Karpas-422 (cell line): ENCODE measurements around the gene KCNN3. TPM values are rescaled to one million over a fixed set of nuclear protein-coding genes. Genes with fewer than 3 reads are reported as not detected.

ENCODE experiments used
- DNase-seq: peaks from one replicate; pipeline ENCODE4 v3.0.0-alpha.2; 2015
- H2AFZ ChIP-seq: fragments of 200-600 bp; sonication (generic); 2 replicates; pipeline ENCODE4 v1.6.1; 2014; ENCODE audit warnings: antibody characterized with exemption, low read length, mixed read lengths
- H3K27ac ChIP-seq: fragments of 200-600 bp; sonication (generic); 2 replicates; pipeline ENCODE4 v1.5.1; 2014; ENCODE audit warnings: mild to moderate bottlenecking, low read length, moderate library complexity
- H3K27me3 ChIP-seq: fragments of 200-600 bp; sonication (generic); 2 replicates; pipeline ENCODE4 v1.6.1; 2014; ENCODE audit warnings: low read length, mixed read lengths
- H3K36me3 ChIP-seq: fragments of 200-600 bp; sonication (generic); 2 replicates; pipeline ENCODE4 v1.6.1; 2014; ENCODE audit warnings: low read length, mixed read lengths; ENCODE audit not compliant: insufficient read depth
- H3K4me1 ChIP-seq: fragments of 200-600 bp; sonication (generic); 2 replicates; pipeline ENCODE4 v1.6.1; 2014; ENCODE audit warnings: mild to moderate bottlenecking, low read length, mixed read lengths
- H3K4me2 ChIP-seq: fragments of 200-600 bp; sonication (generic); 2 replicates; pipeline ENCODE4 v1.6.1; 2014; ENCODE audit warnings: low read length, low read depth, mild to moderate bottlenecking; ENCODE audit not compliant: poor library complexity, severe bottlenecking
- H3K4me3 ChIP-seq: fragments of 200-600 bp; sonication (generic); 2 replicates; pipeline ENCODE4 v1.5.1; 2014; ENCODE audit warnings: mild to moderate bottlenecking, antibody characterized with exemption, low read length, mixed read lengths
- H3K79me2 ChIP-seq: fragments of 200-600 bp; sonication (generic); 2 replicates; pipeline ENCODE4 v1.6.1; 2014; ENCODE audit warnings: mild to moderate bottlenecking, low read length, mixed read lengths
- H3K9ac ChIP-seq: fragments of 200-600 bp; sonication (generic); 2 replicates; pipeline ENCODE4 v1.6.0; 2014; ENCODE audit warnings: low read length
- H3K9me2 ChIP-seq: fragments of 200-600 bp; sonication (generic), shearing (Covaris generic); replicated peaks from 2 replicates; pipeline ENCODE4 v1.6.0; 2014; ENCODE audit warnings: mild to moderate bottlenecking, low read length, moderate library complexity; ENCODE audit not compliant: insufficient read depth
- H3K9me3 ChIP-seq: fragments of 300-700, 200-600 bp; sonication (generic); 2 replicates; pipeline ENCODE4 v1.6.1; 2014; ENCODE audit warnings: low read length, mixed read lengths
- H4K20me1 ChIP-seq: fragments of 200-600 bp; sonication (generic); 2 replicates; pipeline ENCODE4 v1.6.1; 2014; ENCODE audit warnings: mild to moderate bottlenecking, antibody characterized with exemption, low read length, low read depth; ENCODE audit not compliant: insufficient read depth
- total RNA-seq: library from RNA; depleted of rRNA; stranded (reverse); fragments of >200 nt; shearing (Covaris generic); gene quantifications from 2 replicates; pipeline ENCODE4 v1.2.3, GENCODE V29; 2014; ENCODE audit warnings: low replicate concordance

Gene KCNN3
- total RNA-seq, 1 experiment from 2014 or later = 68.2 TPM

DNA sequence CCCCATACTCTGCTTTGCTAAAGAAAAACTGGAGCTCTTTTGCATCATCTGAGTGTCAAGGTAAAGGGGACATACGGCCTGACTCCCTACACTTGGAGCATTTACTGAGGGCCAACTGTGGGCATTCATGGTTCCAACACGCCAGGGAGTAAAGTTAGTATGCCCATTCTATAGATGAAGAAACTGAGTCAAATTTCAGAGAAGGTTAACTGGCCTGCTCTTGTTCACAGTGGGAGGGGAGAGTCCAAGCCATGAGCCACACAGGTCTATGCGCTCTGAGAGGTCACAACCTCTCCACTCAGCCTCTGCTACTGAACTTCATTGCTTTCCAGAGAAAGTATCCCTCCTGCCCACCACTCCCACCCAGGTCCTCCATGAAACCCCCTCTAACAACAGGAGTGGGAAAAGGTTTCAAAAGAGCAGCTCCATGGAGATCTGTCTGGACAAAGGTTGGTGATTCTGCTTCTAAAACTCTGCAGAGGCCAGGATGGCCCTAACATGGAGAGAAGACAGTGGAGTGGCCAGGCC, 6.8 kb upstream of the KCNN3 start:
- peak; percentile 49 for DNase-seq
- H3K9ac ChIP-seq = no peak overlapping the region
- H3K27ac ChIP-seq = no peak overlapping the region
- no peaks in the 10 kb centered on the region for H3K36me3 ChIP-seq
- H3K4me1 ChIP-seq = peaks cover 11% of the 10 kb centered on the region
- no peak overlapping the region for H3K4me3 ChIP-seq
- H3K9me3 ChIP-seq = no peaks in the 10 kb centered on the region
- H4K20me1 ChIP-seq = no peaks in the 10 kb centered on the region
- no peaks in the 10 kb centered on the region for H3K9me2 ChIP-seq
- H3K27me3 ChIP-seq = no peaks in the 10 kb centered on the region
- no peak overlapping the region for H3K4me2 ChIP-seq
- no peak overlapping the region for H2AFZ ChIP-seq
- no peaks in the 10 kb centered on the region for H3K79me2 ChIP-seq

DNA sequence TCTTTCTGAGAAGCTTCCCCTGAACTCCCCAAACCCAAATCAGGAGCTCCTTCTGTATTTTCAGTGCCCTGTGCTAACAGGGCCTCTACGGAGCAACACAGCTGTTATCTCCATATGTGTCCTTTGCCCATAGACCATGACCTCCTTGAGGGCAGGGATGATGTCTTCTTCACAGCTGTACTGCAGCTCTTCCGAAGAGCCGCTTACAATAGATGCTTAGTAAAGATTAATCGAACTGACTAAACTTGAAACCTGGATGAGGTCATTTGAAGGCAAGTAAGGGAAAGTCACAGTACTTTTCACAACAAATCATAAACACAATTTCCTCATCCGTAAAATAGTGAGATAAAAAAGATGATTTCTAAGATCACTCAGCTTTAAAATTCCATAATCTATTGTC, 4.4 kb upstream of the KCNN3 start:
- Histone ChIP-seq H3K9me2 (no peaks in the 10 kb centered on the region), H3K79me2 (no peaks in the 10 kb centered on the region), H3K27ac (no peak overlapping the region), H3K4me2 (no peak overlapping the region), H3K4me3 (no peak overlapping the region), H3K27me3 (no peaks in the 10 kb centered on the region), H3K4me1 (peaks cover 23% of the 10 kb centered on the region), H4K20me1 (no peaks in the 10 kb centered on the region), H3K9me3 (no peaks in the 10 kb centered on the region), H3K36me3 (no peaks in the 10 kb centered on the region), H2AFZ (no peak overlapping the region), H3K9ac (no peak overlapping the region)
- DNase-seq = no peak

DNA sequence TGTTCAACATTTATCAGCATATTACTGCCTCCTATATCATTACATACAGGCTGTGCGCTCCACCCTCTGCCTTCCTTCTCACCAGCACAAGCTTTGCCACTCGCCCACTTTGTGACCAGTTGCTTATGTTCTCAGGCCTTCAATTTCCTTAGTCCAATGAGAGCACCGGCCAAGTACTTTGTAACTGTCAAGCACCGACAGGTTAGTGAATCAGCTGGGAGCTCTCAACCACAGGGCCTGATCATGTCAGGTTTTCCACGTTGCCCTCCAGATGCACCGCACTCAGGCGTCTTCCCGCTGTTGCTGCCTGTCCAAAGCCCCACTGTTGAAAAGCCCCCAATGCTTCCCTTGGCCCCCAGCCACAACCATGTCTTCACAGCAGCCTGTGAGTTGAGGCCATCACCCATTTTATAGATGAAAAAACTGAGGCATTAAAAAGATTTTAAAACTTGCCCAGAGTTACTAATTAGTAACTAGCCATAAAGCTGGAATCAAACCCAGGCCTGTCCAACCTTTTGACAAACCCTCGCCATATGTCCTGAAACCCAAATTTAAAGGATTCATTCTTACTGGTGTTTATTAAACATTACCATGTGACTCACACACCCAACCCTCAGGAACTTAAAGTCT, 3.4 kb upstream of the KCNN3 start:
- DNase-seq = no peak
- no peaks in the 10 kb centered on the region for H3K9me2 ChIP-seq
- H3K4me2 ChIP-seq = no peak overlapping the region
- no peak overlapping the region for H3K27ac ChIP-seq
- no peak overlapping the region for H3K9ac ChIP-seq
- no peaks in the 10 kb centered on the region for H3K27me3 ChIP-seq
- peaks cover 34% of the 10 kb centered on the region for H3K4me1 ChIP-seq
- H3K36me3 ChIP-seq = no peaks in the 10 kb centered on the region
- H3K9me3 ChIP-seq = no peaks in the 10 kb centered on the region
- H4K20me1 ChIP-seq = no peaks in the 10 kb centered on the region
- H3K4me3 ChIP-seq = no peak overlapping the region
- no peak overlapping the region for H2AFZ ChIP-seq
- no peaks in the 10 kb centered on the region for H3K79me2 ChIP-seq

DNA sequence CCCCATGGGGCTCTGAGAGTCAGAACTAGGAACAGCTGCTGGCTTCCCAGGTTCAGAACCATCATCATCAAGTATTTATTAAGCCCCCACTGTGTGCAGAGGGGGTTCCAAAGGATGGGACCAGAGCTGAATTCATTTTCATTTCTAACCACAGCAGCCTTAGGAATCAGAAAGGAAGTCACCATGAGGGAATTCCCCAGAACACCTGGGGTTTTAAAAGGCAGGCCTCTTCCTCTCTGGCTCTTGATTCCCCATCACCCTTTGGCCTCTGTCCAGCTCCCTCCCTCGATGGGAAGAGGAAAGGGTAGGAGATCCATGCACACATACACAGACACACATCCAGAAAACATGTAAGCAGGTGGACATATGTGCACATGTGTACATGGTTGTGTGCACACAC, 1.3 kb upstream of the KCNN3 start:
- H3K27me3 ChIP-seq = no peaks in the 10 kb centered on the region
- H3K4me3 ChIP-seq = no peak overlapping the region
- no peaks in the 10 kb centered on the region for H3K9me2 ChIP-seq
- H2AFZ ChIP-seq = no peak overlapping the region
- H3K9me3 ChIP-seq = no peaks in the 10 kb centered on the region
- H3K9ac ChIP-seq = no peak overlapping the region
- peaks cover 42% of the 10 kb centered on the region for H3K4me1 ChIP-seq
- H3K36me3 ChIP-seq = no peaks in the 10 kb centered on the region
- H4K20me1 ChIP-seq = no peaks in the 10 kb centered on the region
- no peak for DNase-seq
- no peak overlapping the region for H3K27ac ChIP-seq
- no peaks in the 10 kb centered on the region for H3K79me2 ChIP-seq
- no peak overlapping the region for H3K4me2 ChIP-seq

DNA sequence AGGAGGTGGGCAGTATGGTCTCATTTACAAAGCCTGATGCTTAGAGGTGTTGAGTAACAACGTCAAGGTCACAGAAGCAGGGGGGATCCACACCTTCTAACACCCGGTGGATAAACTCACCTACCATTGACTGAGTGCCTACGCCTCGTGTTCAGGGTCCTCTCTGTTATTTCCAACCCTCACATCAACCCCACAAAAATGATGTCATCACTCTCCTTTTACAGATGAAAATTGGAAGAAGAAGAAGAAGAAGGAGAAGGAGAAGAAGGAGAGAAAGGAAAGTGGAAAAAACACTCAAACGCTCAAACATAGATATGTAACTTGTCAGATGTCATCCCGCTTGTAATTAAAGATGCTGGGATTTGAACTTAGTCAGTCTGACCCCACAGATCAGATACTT, 653 bp upstream of the KCNN3 start:
- H3K36me3 ChIP-seq = no peaks in the 10 kb centered on the region
- no peak overlapping the region for H3K27ac ChIP-seq
- no peaks in the 10 kb centered on the region for H4K20me1 ChIP-seq
- peak overlapping the region; percentile 61 for H3K4me3 ChIP-seq
- H3K4me2 ChIP-seq = peak overlapping the region; percentile 69
- no peaks in the 10 kb centered on the region for H3K79me2 ChIP-seq
- peaks cover 47% of the 10 kb centered on the region for H3K4me1 ChIP-seq
- H3K27me3 ChIP-seq = no peaks in the 10 kb centered on the region
- DNase-seq = no peak
- no peaks in the 10 kb centered on the region for H3K9me3 ChIP-seq
- peak overlapping the region; percentile 46; the same call in 1 of the 2 replicates for H2AFZ ChIP-seq
- H3K9ac ChIP-seq = peak overlapping the region; percentile 46
- H3K9me2 ChIP-seq = no peaks in the 10 kb centered on the region

DNA sequence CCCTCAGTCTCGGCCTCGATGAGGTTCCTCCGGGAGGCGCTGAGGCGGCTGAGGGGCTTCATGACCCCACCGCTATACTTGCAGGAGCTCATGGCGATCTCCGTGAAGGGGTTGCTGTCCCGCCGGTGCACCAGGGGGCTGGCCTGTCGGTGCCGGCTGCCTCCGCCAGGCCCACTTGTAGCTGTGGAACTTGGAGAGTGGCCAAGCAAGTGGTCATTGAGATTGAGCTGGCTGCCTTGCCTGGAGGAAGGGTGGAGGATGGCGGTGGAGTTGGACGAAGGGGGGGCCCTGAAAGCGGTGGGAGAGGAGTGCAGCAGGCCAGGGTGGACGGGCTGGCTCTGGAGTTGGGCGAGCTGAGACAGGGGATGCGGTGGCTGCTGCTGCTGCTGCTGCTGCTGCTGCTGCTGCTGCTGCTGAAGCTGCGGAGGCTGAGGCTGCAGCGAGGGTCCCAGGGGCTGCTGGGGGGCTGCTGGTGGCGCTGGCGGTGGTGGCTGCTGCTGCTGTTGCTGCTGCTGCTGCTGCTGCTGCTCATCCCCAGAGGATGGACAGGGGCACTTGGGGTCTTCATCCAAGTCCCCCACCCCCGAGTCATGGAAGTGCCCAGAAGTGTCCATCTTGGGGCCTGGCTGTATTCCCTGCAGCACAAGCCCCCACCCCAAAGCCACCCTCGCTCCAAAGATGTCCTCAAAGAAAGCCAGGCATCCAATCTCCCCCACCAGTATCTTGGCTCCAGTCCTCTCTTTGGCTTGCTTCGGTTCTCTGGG, 548 bp downstream of the KCNN3 start:
- H3K79me2 ChIP-seq = no peaks in the 10 kb centered on the region
- H3K27me3 ChIP-seq = no peaks in the 10 kb centered on the region
- peak overlapping the region; percentile 69 for H3K4me2 ChIP-seq
- H3K27ac ChIP-seq = 0 out of 2 replicates have a peak overlapping the region, but pooled peaks have one; percentile 23
- H3K9ac ChIP-seq = peak overlapping the region; percentile 62
- no peak for DNase-seq
- H4K20me1 ChIP-seq = no peaks in the 10 kb centered on the region
- H2AFZ ChIP-seq = no peak overlapping the region; the same call in 1 of the 2 replicates
- peak overlapping the region; percentile 54; the same call in 1 of the 2 replicates for H3K4me3 ChIP-seq
- no peaks in the 10 kb centered on the region for H3K9me2 ChIP-seq
- peaks cover 59% of the 10 kb centered on the region for H3K4me1 ChIP-seq
- H3K9me3 ChIP-seq = no peaks in the 10 kb centered on the region
- no peaks in the 10 kb centered on the region for H3K36me3 ChIP-seq

DNA sequence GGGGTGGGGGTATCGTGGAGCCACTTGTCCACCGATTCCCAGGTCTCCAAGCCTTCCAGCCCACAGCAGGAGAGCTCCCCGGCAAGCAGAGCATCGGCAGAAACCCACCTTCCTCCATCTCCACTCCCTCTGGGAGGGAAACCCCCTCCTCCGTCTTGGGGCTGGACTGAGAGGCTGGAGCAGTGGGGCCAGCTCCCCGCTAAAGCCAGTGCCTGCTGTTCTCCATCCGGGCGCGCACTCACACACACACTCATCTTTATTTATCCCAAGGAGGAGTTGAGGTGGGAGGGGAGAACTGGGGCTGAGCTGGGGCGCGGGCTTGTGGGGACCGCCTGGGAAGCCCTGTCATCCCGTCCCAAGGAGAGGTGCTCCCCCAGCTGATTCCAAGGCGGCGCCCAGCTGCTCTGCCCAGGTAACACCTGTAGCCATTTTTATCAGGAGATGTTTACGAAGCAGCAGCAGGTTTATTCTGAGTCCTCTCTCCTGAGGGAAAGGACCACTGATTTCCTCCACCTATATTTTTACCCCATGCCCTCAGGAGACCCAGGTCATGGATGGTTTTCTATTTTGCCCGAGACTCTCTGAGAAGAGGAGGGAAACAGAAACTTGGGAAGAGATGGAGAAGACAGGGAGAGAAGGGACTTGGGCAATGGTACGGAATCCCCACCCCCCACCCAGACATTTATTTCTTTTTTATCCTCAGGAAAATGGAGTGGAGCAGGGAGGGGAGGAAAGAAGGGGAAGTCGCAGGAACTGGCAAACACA, 2.1 kb downstream of the KCNN3 start:
- no peaks in the 10 kb centered on the region for H3K9me3 ChIP-seq
- H4K20me1 ChIP-seq = no peaks in the 10 kb centered on the region
- no peak for DNase-seq
- H3K9ac ChIP-seq = no peak overlapping the region
- peaks cover 74% of the 10 kb centered on the region for H3K4me1 ChIP-seq
- no peak overlapping the region for H2AFZ ChIP-seq
- no peaks in the 10 kb centered on the region for H3K79me2 ChIP-seq
- no peaks in the 10 kb centered on the region for H3K36me3 ChIP-seq
- H3K27ac ChIP-seq = no peak overlapping the region
- peak overlapping the region; percentile 40 for H3K4me2 ChIP-seq
- no peak overlapping the region for H3K4me3 ChIP-seq
- no peaks in the 10 kb centered on the region for H3K9me2 ChIP-seq
- H3K27me3 ChIP-seq = no peaks in the 10 kb centered on the region
